ENCODE measurements around the gene ERI3. TPM values are rescaled to one million over a fixed set of nuclear protein-coding genes. Genes with fewer than 3 reads are reported as not detected.

ERI3 gene
- total and polyA plus RNA-seq, 5 donors: 36.4 to 56.3 (median 49.7) TPM

- ATAC-seq (no peak), DNase-seq (no peak)
- H3K9me3 ChIP-seq (ENCODE audit: control insufficient read depth, low read length): no peaks in the 10 kb centered on the region
- H3K27me3 ChIP-seq (ENCODE audit: control insufficient read depth, insufficient read depth): no peaks in the 10 kb centered on the region
- WGBS: 80% methylated on average over 7 of the region's 7 CpGs
- H3K4me3 ChIP-seq (ENCODE audit: low read length): no peak overlapping the region
- intact Hi-C loops (cut with DNase I): loop anchor here in 1 of 4 donors (10.0 kb wide), 1 partner anchor 72 kb away; no protein-coding TSS in a partner anchor
- no peak overlapping the region for H3K27ac ChIP-seq (ENCODE audit: low read length)
- peaks cover 3% of the 10 kb centered on the region for H3K4me1 ChIP-seq (ENCODE audit: control insufficient read depth, insufficient read depth, low read length)
Measured at GRCh38 chr1:44296806-44297205, 58.3 kb downstream of the ERI3 start.

GRCh38 chr1:44296086-44296485 is 59.0 kb downstream of the ERI3 start:
- intact Hi-C loops (cut with DNase I): loop anchor here in 1 of 4 donors (10.0 kb wide), 1 partner anchor 71 kb away; no protein-coding TSS in a partner anchor
- H3K27me3 ChIP-seq (ENCODE audit: control insufficient read depth, insufficient read depth): no peaks in the 10 kb centered on the region
- 93% methylated on average over 6 of the region's 6 CpGs for WGBS

GRCh38 chr1:44294588-44295007 is 60.5 kb downstream of the ERI3 start:
- peak in 2 of 3 donors; percentile 36 to 78 for DNase-seq
- ATAC-seq: peak; percentile 52
- WGBS: 56% methylated on average over 4 of the region's 4 CpGs
- H3K4me1 ChIP-seq (ENCODE audit: control insufficient read depth, insufficient read depth, low read length): peaks cover 8% of the 10 kb centered on the region
- no peaks in the 10 kb centered on the region for H3K9me3 ChIP-seq (ENCODE audit: control insufficient read depth, low read length)
- no peak overlapping the region for H3K27ac ChIP-seq (ENCODE audit: low read length)
- intact Hi-C loops (cut with DNase I): loop anchor here in 1 of 4 donors (10.0 kb wide), 1 partner anchor 70 kb away; no protein-coding TSS in a partner anchor
- H3K27me3 ChIP-seq (ENCODE audit: control insufficient read depth, insufficient read depth): no peaks in the 10 kb centered on the region
- no peak overlapping the region for H3K4me3 ChIP-seq (ENCODE audit: low read length)

More at GRCh38 chr1:44296086-44296485, 59.0 kb downstream of the ERI3 start:
- Histone ChIP-seq H3K4me1 (ENCODE audit: control insufficient read depth, insufficient read depth, low read length) (peaks cover 3% of the 10 kb centered on the region), H3K9me3 (ENCODE audit: control insufficient read depth, low read length) (no peaks in the 10 kb centered on the region), H3K4me3 (ENCODE audit: low read length) (no peak overlapping the region), H3K27ac (ENCODE audit: low read length) (no peak overlapping the region)
- DNase-seq: no peak
- no peak for ATAC-seq

GRCh38 chr1:44293761-44294315 is 61.2 kb downstream of the ERI3 start:
- H3K27ac ChIP-seq (ENCODE audit: low read length): no peak overlapping the region
- intact Hi-C loops (cut with DNase I): loop anchor here in 1 of 4 donors (10.0 kb wide), 1 partner anchor 69 kb away; no protein-coding TSS in a partner anchor
- WGBS: 54% methylated on average over 9 of the region's 9 CpGs
- peak; percentile 41 to 76 (median 72) for DNase-seq
- no peaks in the 10 kb centered on the region for H3K27me3 ChIP-seq (ENCODE audit: control insufficient read depth, insufficient read depth)
- no peaks in the 10 kb centered on the region for H3K9me3 ChIP-seq (ENCODE audit: control insufficient read depth, low read length)
- H3K4me3 ChIP-seq (ENCODE audit: low read length): no peak overlapping the region
- H3K4me1 ChIP-seq (ENCODE audit: control insufficient read depth, insufficient read depth, low read length): peaks cover 8% of the 10 kb centered on the region
- peak; percentile 66 to 76 for ATAC-seq

- no peak overlapping the region for H3K4me3 ChIP-seq (ENCODE audit: low read length)
- H3K4me1 ChIP-seq (ENCODE audit: control insufficient read depth, insufficient read depth, low read length): peaks cover 8% of the 10 kb centered on the region
- H3K27ac ChIP-seq (ENCODE audit: low read length): no peak overlapping the region
- intact Hi-C loops (cut with DNase I): loop anchor here in 1 of 4 donors (10.0 kb wide), 1 partner anchor 68 kb away; no protein-coding TSS in a partner anchor
- no peak for ATAC-seq
- no peaks in the 10 kb centered on the region for H3K27me3 ChIP-seq (ENCODE audit: control insufficient read depth, insufficient read depth)
- WGBS: 92% methylated on average over 10 of the region's 10 CpGs
- no peaks in the 10 kb centered on the region for H3K9me3 ChIP-seq (ENCODE audit: control insufficient read depth, low read length)
- no peak for DNase-seq
Measured at GRCh38 chr1:44292651-44293050, 62.4 kb downstream of the ERI3 start.

- Histone ChIP-seq H3K27ac (ENCODE audit: low read length) (no peak overlapping the region), H3K27me3 (ENCODE audit: control insufficient read depth, insufficient read depth) (no peaks in the 10 kb centered on the region), H3K4me1 (ENCODE audit: control insufficient read depth, insufficient read depth, low read length) (peaks cover 8% of the 10 kb centered on the region), H3K9me3 (ENCODE audit: control insufficient read depth, low read length) (no peaks in the 10 kb centered on the region), H3K4me3 (ENCODE audit: low read length) (no peak overlapping the region)
- intact Hi-C loops (cut with DNase I): loop anchor here in 1 of 4 donors (10.0 kb wide), 1 partner anchor 66 kb away; no protein-coding TSS in a partner anchor
- WGBS: 57% methylated on average over 11 of the region's 11 CpGs
- DNase-seq (no peak), ATAC-seq (no peak)
Measured at GRCh38 chr1:44290250-44291094, 64.6 kb downstream of the ERI3 start.

GRCh38 chr1:44289530-44289929 is 65.5 kb downstream of the ERI3 start:
- DNase-seq: no peak
- intact Hi-C loops (cut with DNase I): no loop called here
- 82% methylated on average over 7 of the region's 7 CpGs for WGBS
- H3K9me3 ChIP-seq (ENCODE audit: control insufficient read depth, low read length): no peaks in the 10 kb centered on the region
- no peaks in the 10 kb centered on the region for H3K27me3 ChIP-seq (ENCODE audit: control insufficient read depth, insufficient read depth)
- no peak overlapping the region for H3K27ac ChIP-seq (ENCODE audit: low read length)
- ATAC-seq: no peak
- no peak overlapping the region for H3K4me3 ChIP-seq (ENCODE audit: low read length)
- peaks cover 8% of the 10 kb centered on the region for H3K4me1 ChIP-seq (ENCODE audit: control insufficient read depth, insufficient read depth, low read length)

- Histone ChIP-seq H3K9me3 (ENCODE audit: control insufficient read depth, low read length) (no peaks in the 10 kb centered on the region), H3K27ac (ENCODE audit: low read length) (no peak overlapping the region), H3K4me3 (ENCODE audit: low read length) (no peak overlapping the region), H3K4me1 (ENCODE audit: control insufficient read depth, insufficient read depth, low read length) (peaks cover 5% of the 10 kb centered on the region), H3K27me3 (ENCODE audit: control insufficient read depth, insufficient read depth) (no peaks in the 10 kb centered on the region)
- DNase-seq (no peak), ATAC-seq (no peak)
- intact Hi-C loops (cut with DNase I): no loop called here
- WGBS: 94% methylated on average over 4 of the region's 4 CpGs
Measured at GRCh38 chr1:44288883-44289282, 66.2 kb downstream of the ERI3 start.

GRCh38 chr1:44284184-44284583 is 70.9 kb downstream of the ERI3 start:
- H3K9me3 ChIP-seq (ENCODE audit: control insufficient read depth, low read length): no peaks in the 10 kb centered on the region
- H3K27me3 ChIP-seq (ENCODE audit: control insufficient read depth, insufficient read depth): no peaks in the 10 kb centered on the region
- 100% methylated on average over 2 of the region's 2 CpGs for WGBS
- ATAC-seq (no peak), DNase-seq (no peak)
- intact Hi-C loops (cut with DNase I): no loop called here
- no peak overlapping the region for H3K4me3 ChIP-seq (ENCODE audit: low read length)
- peaks cover 2% of the 10 kb centered on the region for H3K4me1 ChIP-seq (ENCODE audit: control insufficient read depth, insufficient read depth, low read length)
- no peak overlapping the region for H3K27ac ChIP-seq (ENCODE audit: low read length)

GRCh38 chr1:44283524-44284173 is 71.4 kb downstream of the ERI3 start:
- Histone ChIP-seq H3K27me3 (ENCODE audit: control insufficient read depth, insufficient read depth) (no peaks in the 10 kb centered on the region), H3K4me1 (ENCODE audit: control insufficient read depth, insufficient read depth, low read length) (peaks cover 2% of the 10 kb centered on the region), H3K4me3 (ENCODE audit: low read length) (no peak overlapping the region), H3K27ac (ENCODE audit: low read length) (no peak overlapping the region), H3K9me3 (ENCODE audit: control insufficient read depth, low read length) (no peaks in the 10 kb centered on the region)
- ATAC-seq (no peak), DNase-seq (no peak)
- intact Hi-C loops (cut with DNase I): no loop called here
- 96% methylated on average over 3 of the region's 3 CpGs for WGBS
